GM19438 (cell line): ENCODE results near the gene C2orf74.

ENCODE experiments used
- ATAC-seq: cut with Tn5 transposase; IDR thresholded peaks from one replicate; pipeline ENCODE4 v1.9.1; 2021; ENCODE audit warnings: low read depth; ENCODE audit not compliant: unreplicated experiment

C2orf74 gene

GRCh38 chr2:61210332-61210981 is 48.5 kb downstream of the C2orf74 start:
- ATAC-seq = no peak

- no peak for ATAC-seq
Observed at GRCh38 chr2:61214171-61214570, 52.2 kb downstream of the C2orf74 start.
